ENCODE results near the gene PAFAH1B1.

DNA sequence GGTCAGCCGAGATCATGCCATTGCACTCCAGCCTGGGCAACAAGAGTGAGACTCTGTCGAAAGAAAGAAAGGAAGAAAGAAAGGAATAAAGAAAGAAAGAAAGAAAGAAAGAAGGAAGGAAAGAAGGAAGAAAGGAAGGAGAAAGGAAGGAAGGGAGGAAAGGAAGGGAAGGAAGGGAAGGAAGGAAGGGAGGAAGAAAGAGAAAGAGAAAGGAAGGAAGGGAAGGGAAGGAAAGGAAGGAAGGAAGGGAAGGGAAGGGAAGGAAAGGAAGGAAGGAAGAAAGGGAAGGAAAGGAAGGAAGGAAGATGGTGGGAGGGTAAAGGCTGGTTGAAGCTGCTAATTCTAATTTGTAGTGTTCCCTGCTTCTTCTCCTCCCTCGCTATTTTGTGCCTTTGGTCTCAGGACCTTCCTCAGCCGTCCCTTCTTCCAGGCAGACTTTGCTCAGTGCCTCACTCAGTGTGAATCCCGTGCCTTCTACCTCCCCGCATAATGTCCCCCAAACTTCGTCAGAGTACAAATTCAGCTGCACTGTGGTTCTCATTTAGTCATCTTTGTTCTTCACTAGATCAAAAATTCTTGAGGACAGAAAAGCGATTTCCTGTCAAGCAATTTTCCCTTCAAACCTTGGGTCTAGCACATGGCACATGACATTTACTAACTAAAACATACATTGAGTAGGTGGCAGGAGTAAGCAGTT is 31.1 kb upstream of the PAFAH1B1 start:
- TF ChIP-seq, protein P1, sequence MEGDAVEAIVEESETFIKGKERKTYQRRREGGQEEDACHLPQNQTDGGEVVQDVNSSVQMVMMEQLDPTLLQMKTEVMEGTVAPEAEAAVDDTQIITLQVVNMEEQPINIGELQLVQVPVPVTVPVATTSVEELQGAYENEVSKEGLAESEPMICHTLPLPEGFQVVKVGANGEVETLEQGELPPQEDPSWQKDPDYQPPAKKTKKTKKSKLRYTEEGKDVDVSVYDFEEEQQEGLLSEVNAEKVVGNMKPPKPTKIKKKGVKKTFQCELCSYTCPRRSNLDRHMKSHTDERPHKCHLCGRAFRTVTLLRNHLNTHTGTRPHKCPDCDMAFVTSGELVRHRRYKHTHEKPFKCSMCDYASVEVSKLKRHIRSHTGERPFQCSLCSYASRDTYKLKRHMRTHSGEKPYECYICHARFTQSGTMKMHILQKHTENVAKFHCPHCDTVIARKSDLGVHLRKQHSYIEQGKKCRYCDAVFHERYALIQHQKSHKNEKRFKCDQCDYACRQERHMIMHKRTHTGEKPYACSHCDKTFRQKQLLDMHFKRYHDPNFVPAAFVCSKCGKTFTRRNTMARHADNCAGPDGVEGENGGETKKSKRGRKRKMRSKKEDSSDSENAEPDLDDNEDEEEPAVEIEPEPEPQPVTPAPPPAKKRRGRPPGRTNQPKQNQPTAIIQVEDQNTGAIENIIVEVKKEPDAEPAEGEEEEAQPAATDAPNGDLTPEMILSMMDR (IDR thresholded peaks at IDR 0.05; ENCODE audit: low read depth, low read length, poor library complexity, severe bottlenecking) = no peak
- no peak for TF ChIP-seq EZH2phosphoT487 (IDR thresholded peaks at IDR 0.05; ENCODE audit: borderline replicate concordance, low read length)

Data from DOHH2 (cell line).